Measurements from ENCODE around the gene KLF13.

The KLF13 gene

GRCh38 chr15:31365032-31365654 lies 38.5 kb downstream of the KLF13 start:
- ChIA-PET CTCF (no interaction called here), POLR2A (no interaction called here)
- TF ChIP-seq SP1 (IDR thresholded peaks at IDR 0.05) (no peak), FOXA1 (IDR thresholded peaks at IDR 0.05) (no peak), BHLHE40 (IDR thresholded peaks at IDR 0.05; ENCODE audit: borderline replicate concordance) (no peak), NFRKB (IDR thresholded peaks at IDR 0.05) (no peak), L3MBTL2 (conservative IDR thresholded peaks at IDR 0.05) (no peak), TARDBP (IDR thresholded peaks at IDR 0.05) (no peak), ELF4 (IDR thresholded peaks at IDR 0.05) (no peak), CTBP1 (IDR thresholded peaks at IDR 0.05; ENCODE audit: borderline replicate concordance) (no peak), LEF1 (IDR thresholded peaks at IDR 0.05; ENCODE audit: borderline replicate concordance) (no peak), FOXM1 (IDR thresholded peaks at IDR 0.05; ENCODE audit: borderline replicate concordance) (no peak), FOXK2 (IDR thresholded peaks at IDR 0.05) (no peak), ARNT (IDR thresholded peaks at IDR 0.05) (no peak), SUZ12 (IDR thresholded peaks at IDR 0.05) (no peak), ZNF384 (IDR thresholded peaks at IDR 0.05) (no peak), HDGF (IDR thresholded peaks at IDR 0.05; ENCODE audit: borderline replicate concordance) (no peak)
- DNase-seq (ENCODE audit: extremely low spot score) = no peak

- no peak for TF ChIP-seq HDGF (IDR thresholded peaks at IDR 0.05; ENCODE audit: borderline replicate concordance)
- no peak for TF ChIP-seq SUZ12 (IDR thresholded peaks at IDR 0.05)
- no peak for TF ChIP-seq SP1 (IDR thresholded peaks at IDR 0.05)
- no peak for TF ChIP-seq ELF4 (IDR thresholded peaks at IDR 0.05)
- TF ChIP-seq ZNF384 (IDR thresholded peaks at IDR 0.05) = no peak
- no peak for TF ChIP-seq FOXM1 (IDR thresholded peaks at IDR 0.05; ENCODE audit: borderline replicate concordance)
- TF ChIP-seq TARDBP (IDR thresholded peaks at IDR 0.05) = no peak
- no peak for TF ChIP-seq FOXK2 (IDR thresholded peaks at IDR 0.05)
- no peak for TF ChIP-seq ARNT (IDR thresholded peaks at IDR 0.05)
- no peak for TF ChIP-seq L3MBTL2 (conservative IDR thresholded peaks at IDR 0.05)
- no peak for TF ChIP-seq BHLHE40 (IDR thresholded peaks at IDR 0.05; ENCODE audit: borderline replicate concordance)
- TF ChIP-seq LEF1 (IDR thresholded peaks at IDR 0.05; ENCODE audit: borderline replicate concordance) = no peak
- no peak for TF ChIP-seq PKNOX1 (IDR thresholded peaks at IDR 0.05)
- no peak for TF ChIP-seq NFRKB (IDR thresholded peaks at IDR 0.05)
- TF ChIP-seq CTBP1 (IDR thresholded peaks at IDR 0.05; ENCODE audit: borderline replicate concordance) = no peak
- no peak for TF ChIP-seq FOXA1 (IDR thresholded peaks at IDR 0.05)
- ChIA-PET POLR2A (no interaction called here), CTCF (interaction anchor here (0.7 kb wide), 1 partner anchor 18 kb away, joined by 3 read pairs; no protein-coding TSS in a partner anchor)
- DNase-seq (ENCODE audit: extremely low spot score) = no peak
These were observed 39.1 kb downstream of the KLF13 start for GRCh38 chr15:31365655-31366127.

GRCh38 chr15:31366169-31366734 lies 39.6 kb downstream of the KLF13 start:
- CTCF ChIA-PET = interaction anchor here (0.7 kb wide), 1 partner anchor 18 kb away, joined by 3 read pairs; no protein-coding TSS in a partner anchor
- POLR2A ChIA-PET = no interaction called here
- TF ChIP-seq FOXM1 (IDR thresholded peaks at IDR 0.05; ENCODE audit: borderline replicate concordance) = no peak
- TF ChIP-seq SUZ12 (IDR thresholded peaks at IDR 0.05) = no peak
- no peak for TF ChIP-seq CTBP1 (IDR thresholded peaks at IDR 0.05; ENCODE audit: borderline replicate concordance)
- TF ChIP-seq ARNT (IDR thresholded peaks at IDR 0.05) = no peak
- TF ChIP-seq NFRKB (IDR thresholded peaks at IDR 0.05) = no peak
- TF ChIP-seq PKNOX1 (IDR thresholded peaks at IDR 0.05) = no peak
- DNase-seq (ENCODE audit: extremely low spot score) = no peak

- no peak for TF ChIP-seq SP1 (IDR thresholded peaks at IDR 0.05)
- TF ChIP-seq FOXA1 (IDR thresholded peaks at IDR 0.05) = no peak
- TF ChIP-seq BHLHE40 (IDR thresholded peaks at IDR 0.05; ENCODE audit: borderline replicate concordance) = no peak
- ChIA-PET CTCF (no interaction called here), POLR2A (no interaction called here)
- no peak for DNase-seq (ENCODE audit: extremely low spot score)
These were observed 40.5 kb downstream of the KLF13 start for GRCh38 chr15:31367021-31367729.

GRCh38 chr15:31367730-31368344 lies 41.2 kb downstream of the KLF13 start:
- POLR2A ChIA-PET = no interaction called here
- no peak for DNase-seq (ENCODE audit: extremely low spot score)
- CTCF ChIA-PET = no interaction called here
- TF ChIP-seq SUZ12 (IDR thresholded peaks at IDR 0.05) = no peak

GRCh38 chr15:31369727-31370126 lies 43.1 kb downstream of the KLF13 start:
- ChIA-PET POLR2A (no interaction called here), CTCF (no interaction called here)
- no peak for DNase-seq (ENCODE audit: extremely low spot score)

More at GRCh38 chr15:31369727-31370126, 43.1 kb downstream of the KLF13 start:
- TF ChIP-seq NFRKB (IDR thresholded peaks at IDR 0.05) = no peak
- TF ChIP-seq L3MBTL2 (conservative IDR thresholded peaks at IDR 0.05) = no peak
- TF ChIP-seq BHLHE40 (IDR thresholded peaks at IDR 0.05; ENCODE audit: borderline replicate concordance) = no peak
- TF ChIP-seq CTBP1 (IDR thresholded peaks at IDR 0.05; ENCODE audit: borderline replicate concordance) = no peak
- TF ChIP-seq SUZ12 (IDR thresholded peaks at IDR 0.05) = no peak
